ENCODE results near the gene OR2C3. TPM values are rescaled to one million over a fixed set of nuclear protein-coding genes. Genes with fewer than 3 reads are reported as not detected.

The OR2C3 gene
- total and polyA plus RNA-seq, 2 of the 8 experiments (the other 6 are each of a cell fraction or from before 2014, with no cell fraction given), result not detected

DNA sequence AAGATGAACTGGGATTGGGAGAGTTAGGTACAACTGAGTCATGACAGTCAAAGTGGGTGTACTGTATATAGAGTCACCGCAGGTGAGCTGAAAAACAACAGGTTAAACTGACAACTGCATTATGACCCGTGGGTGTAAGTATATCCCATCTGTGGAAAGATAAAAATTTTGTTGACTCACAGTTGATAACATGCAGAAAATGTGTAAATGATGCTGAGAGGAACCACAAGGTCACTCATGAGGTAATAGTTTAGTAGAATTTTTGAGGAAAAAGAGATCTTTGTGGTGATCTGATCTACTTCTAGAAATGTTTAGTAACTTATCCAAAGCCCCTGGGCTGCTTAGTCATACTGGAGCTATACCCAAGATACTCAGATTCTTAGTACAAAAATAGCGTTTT, 838 bp downstream of the OR2C3 start (continued):
- TF ChIP-seq BACH1 (IDR thresholded peaks at IDR 0.05; ENCODE audit: low read length), result no peak
- no peak for TF ChIP-seq RAD21 (IDR thresholded peaks at IDR 0.05 in 1 of 2, conservative IDR thresholded peaks at IDR 0.05 in 1 of 2; ENCODE audit: low read depth in 2 of 2, low read length in 2 of 2)
- no peak for TF ChIP-seq SIN3A (conservative IDR thresholded peaks at IDR 0.05 in 1 of 2, IDR thresholded peaks at IDR 0.05 in 1 of 2; ENCODE audit: low read depth in 1 of 2, low read length in 2 of 2)
- no peak for TF ChIP-seq POLR2AphosphoS5 (IDR thresholded peaks at IDR 0.05; ENCODE audit: low read depth, low read length)
- TF ChIP-seq TAF1 (IDR thresholded peaks at IDR 0.05; ENCODE audit: low read depth, low read length), result no peak
- TF ChIP-seq EGR1 (IDR thresholded peaks at IDR 0.05; ENCODE audit: borderline replicate concordance, low read depth, low read length), result no peak

Measured in H1 (cell line).